OCI-LY3 (cell line): Measurements from ENCODE around the gene MGRN1.
A peak's percentile ranks its signal among the peaks of the same experiment; 100 is the strongest.

Experiments used
- H2AFZ ChIP-seq: fragments of 200-600, 300-600 bp; shearing (Covaris generic); 2 replicates; pipeline ENCODE4 v1.6.0; 2014; ENCODE audit warnings: antibody characterized with exemption, low read depth, low read length
- H3K27ac ChIP-seq: fragments of 200-600, 300-600 bp; sonication (generic); 2 replicates; pipeline ENCODE4 v1.5.1; 2014; ENCODE audit warnings: mild to moderate bottlenecking, low read length, moderate library complexity, mixed read lengths
- H3K27me3 ChIP-seq: fragments of 200-600, 300-600 bp; sonication (generic); 2 replicates; pipeline ENCODE4 v1.6.1; 2014; ENCODE audit warnings: low read depth, low read length, mixed read lengths
- H3K36me3 ChIP-seq: fragments of 200-600, 300-600 bp; sonication (generic); replicated peaks from 2 replicates; pipeline ENCODE3; 2014; ENCODE audit warnings: low read depth, low read length, mixed read lengths
- H3K4me1 ChIP-seq: fragments of 300-600, 200-600 bp; sonication (generic); 2 replicates; pipeline ENCODE4 v1.6.1; 2014; ENCODE audit warnings: low read length, mixed read lengths
- H3K4me2 ChIP-seq: fragments of 200-600, 300-600 bp; sonication (generic); 2 replicates; pipeline ENCODE4 v1.6.1; 2014; ENCODE audit warnings: low read length, mixed read lengths
- H3K4me3 ChIP-seq: fragments of 300-600, 200-600 bp; sonication (generic); 2 replicates; pipeline ENCODE4 v1.5.1; 2014; ENCODE audit warnings: antibody characterized with exemption, mild to moderate bottlenecking, low read length, moderate library complexity
- H3K79me2 ChIP-seq: fragments of 300-600, 200-600 bp; shearing (Covaris generic); 2 replicates; pipeline ENCODE4 v1.6.1; 2014; ENCODE audit warnings: mild to moderate bottlenecking, low read length, mixed read lengths
- H3K9ac ChIP-seq: fragments of 300-600, 200-600 bp; shearing (Covaris generic); 2 replicates; pipeline ENCODE4 v1.6.0; 2014; ENCODE audit warnings: mild to moderate bottlenecking, low read length, moderate library complexity
- H3K9me3 ChIP-seq: fragments of 200-600, 300-600 bp; shearing (Covaris generic); 2 replicates; pipeline ENCODE4 v1.6.1; 2014; ENCODE audit warnings: low read length, mixed read lengths; ENCODE audit not compliant: insufficient read depth
- H4K20me1 ChIP-seq: fragments of 200-600, 300-600 bp; sonication (generic); 2 replicates; pipeline ENCODE4 v1.6.1; 2016; ENCODE audit warnings: low read length, mixed read lengths; ENCODE audit not compliant: insufficient read depth
- EZH2phosphoT487 ChIP-seq: fragments of 200-600 bp; shearing (Covaris generic); IDR thresholded peaks from 2 replicates; pipeline ENCODE4 v1.6.1; 2018; ENCODE audit warnings: antibody characterized with exemption, mixed run types, low read depth
- TF ChIP-seq, protein P1 (sequence below): fragments of 200-600, 300-600 bp; sonication (generic); IDR thresholded peaks from 2 replicates; pipeline ENCODE4 v1.5.1; 2014; ENCODE audit warnings: antibody characterized with exemption, low read length, low read depth

The MGRN1 gene

DNA sequence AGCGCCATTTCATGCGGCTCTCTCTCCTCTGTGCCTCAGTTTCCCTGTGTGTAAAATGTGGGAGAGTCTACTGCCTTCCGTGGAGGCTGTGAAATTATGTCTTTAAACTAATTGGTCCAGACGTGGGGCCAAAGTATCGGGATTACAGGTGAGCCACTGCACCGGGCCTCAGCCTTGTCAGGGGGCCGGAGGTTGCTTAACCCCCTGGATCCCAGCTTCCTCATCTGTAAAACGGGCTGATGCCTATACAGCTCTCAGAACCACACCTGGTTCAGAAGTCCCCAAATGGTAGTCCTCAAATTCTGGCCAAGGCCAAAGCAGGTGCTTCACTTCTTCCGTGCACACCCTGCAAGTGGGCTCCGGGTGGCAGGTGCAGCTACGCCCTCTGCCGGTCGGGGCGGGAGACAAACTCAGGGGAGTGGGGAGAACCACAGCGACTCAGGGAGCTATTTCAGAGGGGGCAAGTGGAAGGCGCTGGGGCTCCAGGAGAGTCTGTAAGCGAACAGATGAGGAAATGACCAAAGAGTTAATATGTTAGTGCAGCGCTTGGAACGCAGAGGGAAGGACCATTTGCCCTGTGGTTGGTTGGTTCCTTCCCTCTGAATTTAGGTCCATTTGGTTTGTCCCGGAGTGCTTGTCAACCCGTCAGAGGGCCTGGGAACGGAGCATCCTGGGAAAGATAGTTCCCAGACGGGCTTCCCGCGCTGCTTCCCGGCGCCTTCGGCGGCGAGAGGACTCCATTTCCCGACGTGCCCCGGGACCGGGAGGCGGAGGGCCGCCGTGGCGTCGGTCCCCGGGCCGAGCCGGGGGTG is at the start of gene MGRN1:
Gene MGRN1, plus strand, starts transcription at position 812 of the 812 bp plus-strand sequence. CDS start 135 bp downstream, outside the sequence.
- Histone ChIP-seq H3K9ac (peak within 1 kb of the TSS; percentile 95), H3K4me3 (peak within 1 kb of the TSS; percentile 94), H3K4me2 (peak within 1 kb of the TSS; percentile 99), H3K9me3 (no peaks in the 10 kb centered on the region), H4K20me1 (peaks cover 14% of the 10 kb centered on the region), H3K27me3 (no peaks in the 10 kb centered on the region), H3K27ac (peak within 1 kb of the TSS; percentile 76), H3K79me2 (peaks cover 41% of the 10 kb centered on the region), H3K4me1 (peaks cover 14% of the 10 kb centered on the region), H2AFZ (peak within 1 kb of the TSS; percentile 90), H3K36me3 (peaks cover 9% of the 10 kb centered on the region)
- TF ChIP-seq, protein P1, sequence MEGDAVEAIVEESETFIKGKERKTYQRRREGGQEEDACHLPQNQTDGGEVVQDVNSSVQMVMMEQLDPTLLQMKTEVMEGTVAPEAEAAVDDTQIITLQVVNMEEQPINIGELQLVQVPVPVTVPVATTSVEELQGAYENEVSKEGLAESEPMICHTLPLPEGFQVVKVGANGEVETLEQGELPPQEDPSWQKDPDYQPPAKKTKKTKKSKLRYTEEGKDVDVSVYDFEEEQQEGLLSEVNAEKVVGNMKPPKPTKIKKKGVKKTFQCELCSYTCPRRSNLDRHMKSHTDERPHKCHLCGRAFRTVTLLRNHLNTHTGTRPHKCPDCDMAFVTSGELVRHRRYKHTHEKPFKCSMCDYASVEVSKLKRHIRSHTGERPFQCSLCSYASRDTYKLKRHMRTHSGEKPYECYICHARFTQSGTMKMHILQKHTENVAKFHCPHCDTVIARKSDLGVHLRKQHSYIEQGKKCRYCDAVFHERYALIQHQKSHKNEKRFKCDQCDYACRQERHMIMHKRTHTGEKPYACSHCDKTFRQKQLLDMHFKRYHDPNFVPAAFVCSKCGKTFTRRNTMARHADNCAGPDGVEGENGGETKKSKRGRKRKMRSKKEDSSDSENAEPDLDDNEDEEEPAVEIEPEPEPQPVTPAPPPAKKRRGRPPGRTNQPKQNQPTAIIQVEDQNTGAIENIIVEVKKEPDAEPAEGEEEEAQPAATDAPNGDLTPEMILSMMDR, result peak; percentile 98
- no peak for TF ChIP-seq EZH2phosphoT487

DNA sequence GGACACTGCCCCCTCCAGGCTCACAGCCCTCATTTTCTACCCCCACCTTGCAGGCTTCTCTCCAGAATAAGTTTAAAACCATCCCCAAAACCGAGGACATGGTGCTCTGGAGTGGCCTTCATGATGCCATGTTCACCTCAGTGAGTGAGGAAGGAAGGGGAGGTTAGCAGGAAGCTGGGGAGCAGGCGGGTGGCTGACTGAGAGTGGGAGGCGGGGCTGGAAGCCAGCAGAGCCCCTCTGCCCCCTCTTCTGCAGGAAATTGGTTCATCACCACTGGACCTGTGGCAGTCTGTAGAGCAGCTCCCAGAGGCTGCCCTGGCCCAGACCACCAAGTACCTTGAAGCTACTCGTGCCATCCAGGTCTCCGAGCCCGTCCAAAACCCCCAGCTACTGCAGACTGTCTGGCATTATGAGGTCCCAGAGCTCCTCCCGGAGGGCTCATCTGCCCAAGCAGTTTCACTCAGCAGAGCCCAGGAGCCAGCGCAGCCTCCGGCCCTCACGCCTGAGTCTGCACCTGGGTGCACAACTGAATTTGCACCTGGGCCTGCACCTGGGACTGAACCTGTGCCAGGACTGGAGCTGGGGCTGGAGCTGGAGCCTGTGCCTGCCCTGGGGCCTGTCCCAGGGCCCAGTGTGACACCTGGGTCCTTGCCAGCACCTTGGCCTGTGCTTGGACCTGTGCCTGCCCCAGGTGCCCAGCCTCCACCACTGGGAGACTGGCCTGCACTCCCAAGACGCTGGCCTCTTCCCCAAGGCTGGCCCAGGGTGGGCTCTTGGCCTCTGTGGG is 49.5 kb upstream of the MGRN1 start:
- Histone ChIP-seq H3K9me3 (no peaks in the 10 kb centered on the region), H4K20me1 (no peaks in the 10 kb centered on the region), H3K27me3 (no peaks in the 10 kb centered on the region), H3K79me2 (no peaks in the 10 kb centered on the region), H3K9ac (no peak overlapping the region), H3K36me3 (no peaks in the 10 kb centered on the region), H3K27ac (no peak overlapping the region), H2AFZ (no peak overlapping the region), H3K4me1 (no peaks in the 10 kb centered on the region), H3K4me3 (no peak overlapping the region), H3K4me2 (no peak overlapping the region)
- TF ChIP-seq, protein P1, result peak; percentile 7; the same call in 1 of the 2 replicates
- no peak for TF ChIP-seq EZH2phosphoT487

DNA sequence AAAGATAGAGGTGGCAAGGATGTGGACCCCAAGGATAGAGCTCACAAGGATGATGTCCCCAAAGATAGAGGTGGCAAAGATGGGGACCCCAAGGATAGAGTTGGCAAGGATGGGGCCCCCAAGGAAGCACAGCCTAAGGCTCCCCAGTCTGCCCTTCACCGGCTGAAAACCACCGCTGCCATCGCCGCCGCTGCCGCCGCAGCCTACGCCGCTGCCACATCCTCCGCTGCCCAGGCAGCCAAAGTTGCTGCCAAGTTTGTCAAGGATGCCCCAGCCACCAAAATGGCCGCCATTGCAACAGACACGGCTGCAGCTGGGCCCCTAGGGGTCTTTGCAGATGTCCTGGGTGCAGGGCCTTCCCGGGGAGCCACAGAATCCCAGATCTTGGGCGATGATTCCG is 48.6 kb upstream of the MGRN1 start:
- H3K36me3 ChIP-seq, result no peaks in the 10 kb centered on the region

More for the DNA sequence above, 48.6 kb upstream of the MGRN1 start:
- TF ChIP-seq, protein P1, result no peak
- no peak for TF ChIP-seq EZH2phosphoT487
- no peak overlapping the region for H3K9ac ChIP-seq
- no peak overlapping the region for H3K27ac ChIP-seq
- H3K4me1 ChIP-seq, result no peaks in the 10 kb centered on the region
- no peaks in the 10 kb centered on the region for H3K79me2 ChIP-seq
- H3K4me2 ChIP-seq, result no peak overlapping the region
- H4K20me1 ChIP-seq, result no peaks in the 10 kb centered on the region
- H3K4me3 ChIP-seq, result no peak overlapping the region
- no peaks in the 10 kb centered on the region for H3K9me3 ChIP-seq
- no peak overlapping the region for H2AFZ ChIP-seq
- no peaks in the 10 kb centered on the region for H3K27me3 ChIP-seq
